GM21526 (cell line): ENCODE results near the gene FARP1.

Experiments used
- ATAC-seq: cut with Tn5 transposase; IDR thresholded peaks from one replicate; pipeline ENCODE4 v1.9.1; 2021; ENCODE audit warnings: moderate library complexity; ENCODE audit not compliant: unreplicated experiment, low FRiP score

Gene FARP1

DNA sequence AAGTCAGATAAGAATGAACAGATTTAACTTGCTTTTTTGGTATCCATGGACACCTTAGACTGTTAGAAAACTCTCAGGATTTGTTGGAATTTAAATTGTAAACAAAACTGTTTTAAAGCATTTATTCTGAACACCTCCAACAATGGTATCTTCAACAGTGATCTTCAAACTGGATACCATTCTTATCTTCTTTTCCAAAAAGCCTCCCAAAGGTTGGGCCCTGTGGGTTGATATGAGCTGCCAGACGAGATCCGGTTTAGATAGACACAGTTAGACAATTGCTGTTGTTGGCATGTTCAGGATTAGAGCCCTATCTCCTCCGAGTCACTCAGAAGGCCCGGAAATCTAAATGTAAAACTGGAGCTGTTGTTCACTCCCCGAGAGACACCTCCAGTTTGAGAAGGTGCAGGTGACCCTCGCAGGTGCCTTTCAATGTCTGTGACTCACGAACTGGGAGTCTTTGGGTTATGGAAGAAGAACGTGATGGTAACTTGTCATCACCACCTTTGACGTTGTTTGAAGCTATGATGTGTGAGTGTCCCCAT is 177.7 kb downstream of the FARP1 start:
- ATAC-seq: no peak

DNA sequence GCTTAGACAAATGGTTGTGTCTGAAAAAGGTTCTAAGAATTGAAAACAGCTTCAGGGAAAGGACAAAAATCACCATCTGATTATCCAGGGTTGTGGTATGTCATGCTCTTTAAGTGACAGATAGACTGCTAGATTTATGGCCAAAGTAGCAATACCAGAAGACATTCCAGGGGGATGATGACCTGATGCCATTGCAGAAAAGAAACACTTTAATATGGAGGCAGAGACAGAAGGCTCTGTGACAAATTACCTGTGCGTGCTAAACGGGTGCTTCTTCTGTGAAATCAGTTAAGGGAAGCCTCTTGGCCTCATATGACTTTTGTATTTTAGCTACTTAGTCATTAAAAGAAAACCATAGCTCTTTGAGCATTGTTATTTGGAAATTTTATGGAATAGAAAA is 178.5 kb downstream of the FARP1 start:
- no peak for ATAC-seq

DNA sequence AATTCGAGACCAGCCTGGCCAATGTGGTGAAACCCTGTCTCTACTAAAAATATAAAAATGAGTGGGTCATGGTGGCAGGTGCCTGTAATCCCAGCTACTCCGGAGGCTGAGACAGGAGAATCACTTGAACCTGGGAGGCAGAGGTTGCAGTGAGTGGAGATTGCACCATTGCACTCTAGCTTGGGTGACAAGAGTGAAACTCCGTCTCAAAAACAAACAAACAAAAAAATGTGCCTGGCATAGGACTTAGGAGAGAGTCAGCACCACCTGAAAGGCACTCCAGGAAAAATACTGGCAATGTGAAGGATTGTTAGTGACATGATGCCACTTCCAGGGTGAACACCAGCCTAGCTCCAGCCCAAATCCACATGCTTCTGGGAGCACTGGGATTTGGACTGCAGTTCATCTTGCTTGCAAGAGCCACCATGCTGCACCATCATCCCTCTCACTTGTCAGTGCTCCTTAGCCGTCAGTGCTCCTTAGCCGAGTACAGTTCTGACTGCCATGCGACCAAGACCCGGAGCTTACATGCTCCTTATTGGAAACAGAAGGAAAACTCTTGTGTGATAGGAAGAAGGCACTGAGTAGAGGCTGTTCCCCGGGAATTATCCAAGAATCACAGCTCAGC is 179.3 kb downstream of the FARP1 start:
- ATAC-seq: no peak

DNA sequence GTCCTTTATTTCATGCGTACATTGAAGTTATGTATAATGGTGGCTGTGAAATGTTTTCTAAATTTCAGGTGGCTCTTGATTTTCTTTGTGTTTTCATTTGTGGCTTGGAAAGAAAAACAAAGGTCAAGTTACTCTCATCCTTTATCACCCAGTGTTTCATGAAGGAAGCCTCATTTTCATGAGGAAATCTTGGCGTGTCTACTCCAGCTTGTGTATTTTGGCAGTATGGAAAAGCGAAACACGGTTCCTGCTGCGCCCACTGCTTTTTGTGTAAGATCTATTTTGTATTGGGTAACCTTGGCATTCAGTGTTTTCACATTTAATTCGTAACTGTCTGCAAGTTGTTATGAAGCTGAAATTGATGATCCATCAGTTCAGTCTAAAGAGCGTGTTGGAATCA is 181.2 kb downstream of the FARP1 start:
- ATAC-seq: no peak

DNA sequence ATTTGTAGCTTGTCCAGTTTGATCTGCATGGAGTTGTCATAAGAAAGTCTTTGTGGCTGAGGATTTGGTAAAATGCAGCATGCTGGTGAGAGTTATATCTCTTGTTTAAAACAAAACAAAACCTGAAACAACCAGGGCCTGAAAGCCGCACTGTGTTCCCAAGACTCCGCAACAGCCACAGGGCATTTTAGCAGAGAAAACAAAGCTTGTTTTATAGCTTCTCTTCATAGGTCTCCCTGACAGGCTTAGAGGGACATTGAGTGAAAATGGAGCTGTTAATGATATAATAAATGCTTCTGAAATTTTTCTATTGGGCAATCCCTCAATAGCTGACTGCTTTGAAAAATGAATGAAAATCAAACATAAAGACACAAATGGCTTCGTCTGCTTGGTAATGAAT is 182.8 kb downstream of the FARP1 start:
- ATAC-seq: no peak

DNA sequence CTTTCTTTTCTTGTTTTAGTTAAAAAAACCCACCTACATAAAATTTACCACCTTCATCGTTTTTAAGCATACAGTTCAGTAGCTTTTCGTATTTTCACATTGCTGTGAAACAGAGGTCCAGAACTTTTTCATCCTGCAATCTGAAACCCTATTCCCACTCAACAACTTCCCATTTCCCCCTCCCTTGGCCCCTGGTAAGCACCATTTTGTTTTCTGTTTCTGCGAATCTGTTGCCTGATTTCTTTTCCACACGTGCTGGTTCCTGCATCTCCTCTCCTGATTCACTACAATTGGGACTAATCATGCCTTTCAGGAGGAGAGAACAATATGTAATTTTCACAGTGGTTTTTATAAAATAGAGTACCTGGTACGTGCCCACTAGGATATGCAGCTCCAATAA is 183.4 kb downstream of the FARP1 start:
- ATAC-seq: no peak

DNA sequence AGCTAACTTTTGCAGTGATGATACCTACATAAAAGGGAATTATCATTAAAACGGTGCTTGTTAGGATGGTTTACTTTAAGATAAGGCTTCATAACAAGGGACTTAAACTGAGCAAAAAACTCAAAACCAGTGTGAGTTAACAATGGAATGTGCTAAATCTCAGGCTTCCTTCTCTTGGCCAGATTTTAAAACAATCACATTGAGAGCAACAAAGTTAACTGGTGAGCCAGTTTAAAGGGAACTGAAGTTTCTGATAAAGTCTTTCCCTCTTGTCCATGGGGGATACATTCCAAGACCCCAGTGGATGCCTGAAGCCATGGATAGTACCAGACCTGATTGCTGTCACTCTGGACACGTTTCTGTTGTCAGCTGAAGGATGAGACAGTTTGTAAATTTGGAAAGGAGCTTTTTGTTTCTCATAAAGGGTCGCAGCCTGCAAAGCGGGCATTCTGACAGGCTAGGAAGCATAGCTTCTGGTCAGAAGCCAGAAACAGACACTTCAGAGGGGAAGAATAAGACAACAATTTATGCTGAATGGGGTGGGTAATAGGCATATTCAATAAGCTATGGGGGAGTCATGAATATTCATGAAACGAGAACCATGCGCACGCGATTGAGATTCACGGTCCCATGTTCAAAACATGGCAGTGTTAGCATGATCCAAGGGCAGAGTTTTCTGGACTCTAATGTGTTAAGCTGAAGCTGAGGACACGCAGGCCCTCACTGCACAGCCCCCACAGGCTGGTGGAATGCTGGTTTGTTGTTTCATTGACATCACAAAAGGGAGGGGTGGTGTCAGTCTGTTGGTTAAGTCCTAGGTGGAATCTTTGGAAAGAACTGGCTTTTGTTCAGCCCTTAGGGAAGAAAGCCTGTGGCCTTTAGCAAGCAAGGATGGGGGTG is 184.7 kb downstream of the FARP1 start:
- no peak for ATAC-seq

DNA sequence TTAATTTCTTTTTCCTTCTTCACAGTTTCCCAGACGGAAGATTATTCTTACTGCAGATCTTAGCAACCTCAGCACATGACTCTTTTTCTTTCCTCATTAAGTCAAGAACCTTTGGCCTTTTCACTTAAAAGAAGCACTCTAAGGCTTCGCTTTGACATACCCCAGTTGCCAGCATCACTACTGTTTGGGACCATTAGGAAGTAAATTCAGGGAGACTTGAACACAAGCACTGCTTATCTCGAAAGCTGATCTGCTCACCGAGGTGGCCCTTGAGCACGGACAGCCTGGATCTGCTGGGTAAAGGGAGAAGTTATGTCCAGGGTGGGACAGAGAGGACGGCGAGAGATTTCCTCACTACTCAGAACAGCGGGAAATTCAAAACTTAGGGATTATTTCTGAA is 185.6 kb downstream of the FARP1 start:
- ATAC-seq: no peak

DNA sequence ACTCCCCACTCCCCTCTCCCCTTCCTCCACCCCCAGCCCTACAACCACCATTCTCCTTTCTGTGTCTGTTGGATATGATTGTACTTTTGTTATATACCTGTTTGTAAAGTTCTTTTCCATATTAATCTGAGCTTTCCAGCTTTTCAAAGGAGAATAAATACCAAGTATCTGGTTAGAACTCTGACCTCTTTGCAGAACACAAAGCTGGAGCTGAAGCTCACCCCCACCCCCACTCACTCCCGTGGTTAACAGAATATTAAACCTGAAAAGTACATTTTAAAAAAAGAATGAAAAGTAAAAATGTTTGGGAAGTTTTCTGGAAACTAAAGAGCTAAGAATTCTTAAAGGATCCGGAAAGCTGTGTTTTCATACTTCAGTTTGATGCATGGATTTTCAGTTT is 189.3 kb downstream of the FARP1 start:
- no peak for ATAC-seq

DNA sequence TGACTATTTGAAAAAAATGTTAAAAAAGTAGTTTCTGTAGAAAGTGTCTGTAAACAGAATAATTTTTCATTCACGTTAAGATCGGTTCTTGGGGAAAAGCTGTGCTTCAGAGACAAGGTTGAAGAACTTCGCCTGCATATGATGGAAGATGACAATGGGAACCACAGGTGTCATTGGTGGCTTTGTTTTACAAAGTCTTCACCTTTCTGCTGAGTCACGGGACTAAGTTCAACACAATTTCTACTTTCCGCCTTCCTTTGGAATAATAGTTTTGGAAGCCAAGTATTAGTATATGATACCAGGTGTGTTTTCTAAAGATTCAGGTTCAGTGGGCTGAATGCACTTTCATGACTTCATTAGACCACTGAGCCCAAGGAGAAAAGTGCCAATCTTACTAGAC is 189.8 kb downstream of the FARP1 start:
- ATAC-seq: no peak

DNA sequence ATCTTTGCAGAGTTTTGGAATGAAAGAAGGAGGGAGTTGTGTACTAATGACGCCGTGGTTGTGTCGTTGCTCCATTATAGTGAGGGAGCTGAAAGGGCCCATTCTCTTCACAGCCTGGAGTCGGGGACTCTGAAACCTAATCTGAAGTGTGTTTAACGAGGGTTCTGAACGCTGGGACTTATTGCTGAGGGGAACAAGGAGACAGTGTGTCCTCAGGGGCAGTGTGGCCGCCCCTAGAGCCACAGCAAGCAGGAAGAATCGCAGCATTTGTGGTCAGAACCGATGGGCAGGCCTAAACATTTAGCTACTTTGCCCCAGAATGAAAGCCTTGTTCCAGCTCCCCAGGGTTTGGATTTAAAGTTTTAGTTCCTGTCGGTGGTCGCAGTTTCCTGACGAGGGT is 190.6 kb downstream of the FARP1 start:
- ATAC-seq: no peak

DNA sequence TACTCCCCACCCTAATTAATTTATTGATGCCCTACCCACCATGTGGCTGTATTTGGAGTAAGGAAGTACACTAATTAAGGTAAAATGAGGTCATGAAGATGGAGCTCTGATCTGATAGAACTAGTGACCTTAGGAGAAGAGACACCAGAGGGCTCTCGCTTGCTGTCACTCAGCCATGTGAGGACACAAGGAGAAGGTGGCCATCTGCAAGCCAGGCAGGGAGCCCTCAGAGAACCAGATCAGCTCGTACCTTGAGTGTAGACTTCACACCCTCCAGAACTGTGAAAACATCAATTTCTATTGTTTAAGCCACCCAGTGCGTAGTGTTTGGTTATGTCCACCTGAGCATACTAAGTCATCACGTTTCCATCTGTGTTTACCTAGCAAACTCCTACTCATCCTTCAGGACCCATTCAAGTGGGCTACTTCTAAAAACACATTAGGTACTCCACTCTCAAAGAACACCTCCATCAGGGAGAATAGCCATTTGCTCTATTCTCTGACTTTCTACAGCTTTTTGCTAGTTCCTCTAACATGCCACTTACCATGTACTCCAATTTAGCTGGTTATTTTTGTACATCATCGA is 191.8 kb downstream of the FARP1 start:
- no peak for ATAC-seq

DNA sequence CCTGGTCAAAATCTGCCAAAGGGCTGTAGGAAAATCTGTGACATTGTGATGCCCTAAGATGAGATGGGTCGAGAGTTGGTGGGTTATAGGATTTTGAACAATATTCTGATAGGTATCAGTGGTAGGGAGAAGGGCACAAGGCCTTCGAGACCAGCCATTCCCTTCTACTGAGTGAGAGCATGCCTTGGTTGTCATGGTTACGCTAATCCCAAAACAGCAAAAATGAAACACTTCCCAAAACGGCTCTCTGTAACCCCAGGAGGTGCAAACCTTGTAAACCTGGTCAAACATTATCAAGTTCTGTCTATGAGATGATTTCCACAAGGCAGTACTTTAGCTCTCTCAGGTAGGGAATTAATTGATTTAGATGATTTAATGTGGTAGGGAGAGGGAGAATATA is 192.8 kb downstream of the FARP1 start:
- ATAC-seq: no peak

DNA sequence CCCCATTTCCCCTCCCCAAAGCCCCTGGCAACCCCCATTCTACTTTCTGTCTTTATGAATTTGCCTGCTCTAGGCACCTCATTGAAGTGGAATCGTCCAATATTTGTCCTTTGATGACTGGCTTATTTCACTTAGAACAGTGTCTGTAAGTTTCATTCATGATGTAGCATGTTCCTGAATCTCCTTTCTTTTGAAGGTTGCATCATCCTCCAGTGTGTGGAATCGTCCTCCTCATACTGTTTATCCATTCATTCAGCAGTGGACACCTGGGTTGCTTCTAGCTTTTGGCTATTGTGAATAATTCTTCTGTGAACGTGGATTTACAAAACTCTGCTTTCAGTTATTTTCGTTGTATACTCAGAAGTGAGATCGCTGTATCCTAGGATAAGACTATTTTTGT is 195.4 kb downstream of the FARP1 start:
- ATAC-seq: no peak

DNA sequence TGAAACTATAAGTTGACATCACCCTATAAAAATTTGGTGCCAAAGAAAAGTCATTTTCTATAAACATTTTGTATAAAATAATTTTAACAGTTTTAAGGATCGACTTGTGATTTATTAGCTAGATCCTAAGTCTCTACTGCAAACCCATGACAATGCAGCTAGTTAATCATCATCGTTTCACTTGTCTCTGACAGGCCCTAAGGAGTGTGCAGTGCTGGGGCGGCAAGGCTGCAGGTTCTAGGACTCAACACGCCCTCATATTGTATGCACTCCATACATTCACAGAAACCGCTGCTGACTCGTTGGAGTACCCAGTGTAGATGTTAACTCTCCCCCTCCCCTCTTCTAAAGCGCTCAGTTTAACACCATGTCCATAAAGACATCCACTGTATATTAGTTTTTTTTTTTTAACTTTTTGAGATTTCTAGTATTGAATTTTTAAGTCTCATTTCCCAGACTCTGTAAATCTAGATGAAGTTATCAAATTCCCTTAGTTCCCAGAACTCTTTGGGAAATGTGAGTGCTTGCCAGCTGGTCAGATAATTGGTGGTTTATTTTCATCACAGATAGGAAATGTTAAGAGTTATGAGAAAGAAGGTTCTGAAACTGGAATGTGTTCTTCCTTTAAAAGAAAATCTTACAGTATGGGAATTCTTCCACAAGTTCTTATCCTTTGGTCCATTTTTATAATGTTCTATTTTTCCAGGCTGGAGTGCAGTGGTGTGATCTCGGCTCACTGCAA is 197.0 kb downstream of the FARP1 start:
- no peak for ATAC-seq

DNA sequence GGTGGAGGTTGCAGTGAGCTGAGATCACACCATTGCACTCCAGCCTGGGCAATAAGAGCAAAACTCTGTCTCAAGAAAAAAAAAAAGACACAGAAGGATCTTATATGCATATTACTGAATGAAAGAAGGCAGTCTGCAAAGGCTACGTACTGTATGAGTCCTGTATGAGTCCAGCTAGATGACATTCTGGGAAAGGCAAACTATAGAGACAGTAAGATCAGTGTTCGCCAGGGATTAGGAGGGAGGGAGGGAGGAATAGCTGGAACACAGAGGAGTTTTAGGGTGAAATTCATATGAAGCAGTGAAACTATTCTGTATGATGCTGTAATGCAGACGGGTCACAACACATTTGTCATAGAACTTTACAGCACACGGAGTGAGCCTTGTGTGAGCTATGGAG is 200.1 kb downstream of the FARP1 start:
- no peak for ATAC-seq

DNA sequence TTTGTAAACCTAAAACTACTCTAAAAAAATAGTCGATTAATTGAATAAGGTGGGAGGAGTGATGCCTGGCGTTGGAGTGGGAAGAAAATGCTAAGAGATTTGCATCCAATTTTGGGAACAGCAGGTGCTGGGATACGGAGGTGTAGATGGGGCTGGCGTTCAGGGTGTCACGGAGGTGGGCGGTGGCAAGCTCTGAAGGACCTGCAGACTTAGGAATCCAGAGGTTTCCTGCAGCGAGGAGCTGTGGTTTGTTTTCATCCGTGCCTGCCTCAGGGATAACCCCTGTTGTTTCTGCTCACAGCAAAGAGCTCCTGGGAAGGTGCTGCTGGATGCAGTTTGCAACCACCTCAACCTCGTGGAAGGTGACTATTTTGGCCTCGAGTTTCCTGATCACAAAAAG is 200.6 kb downstream of the FARP1 start:
- ATAC-seq: no peak

DNA sequence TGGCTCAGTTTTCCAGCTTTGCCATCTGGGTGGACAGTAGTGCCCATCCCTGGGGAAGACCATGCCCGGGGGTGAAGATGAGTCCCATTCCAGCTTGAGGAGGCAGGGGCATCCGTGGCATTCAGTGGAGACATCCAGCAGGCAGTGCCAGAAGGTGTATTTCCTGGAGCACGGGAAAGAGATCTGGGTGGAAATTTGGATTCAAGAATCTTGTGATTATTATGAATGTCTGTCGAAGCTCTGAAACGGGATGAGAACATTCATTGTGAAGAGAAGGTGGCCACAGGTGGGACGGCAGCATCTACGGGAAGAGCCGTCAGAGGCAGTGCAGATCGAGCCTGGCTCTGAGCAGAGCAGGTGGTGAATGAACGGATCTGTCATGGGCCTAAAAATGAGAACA is 201.5 kb downstream of the FARP1 start:
- no peak for ATAC-seq

DNA sequence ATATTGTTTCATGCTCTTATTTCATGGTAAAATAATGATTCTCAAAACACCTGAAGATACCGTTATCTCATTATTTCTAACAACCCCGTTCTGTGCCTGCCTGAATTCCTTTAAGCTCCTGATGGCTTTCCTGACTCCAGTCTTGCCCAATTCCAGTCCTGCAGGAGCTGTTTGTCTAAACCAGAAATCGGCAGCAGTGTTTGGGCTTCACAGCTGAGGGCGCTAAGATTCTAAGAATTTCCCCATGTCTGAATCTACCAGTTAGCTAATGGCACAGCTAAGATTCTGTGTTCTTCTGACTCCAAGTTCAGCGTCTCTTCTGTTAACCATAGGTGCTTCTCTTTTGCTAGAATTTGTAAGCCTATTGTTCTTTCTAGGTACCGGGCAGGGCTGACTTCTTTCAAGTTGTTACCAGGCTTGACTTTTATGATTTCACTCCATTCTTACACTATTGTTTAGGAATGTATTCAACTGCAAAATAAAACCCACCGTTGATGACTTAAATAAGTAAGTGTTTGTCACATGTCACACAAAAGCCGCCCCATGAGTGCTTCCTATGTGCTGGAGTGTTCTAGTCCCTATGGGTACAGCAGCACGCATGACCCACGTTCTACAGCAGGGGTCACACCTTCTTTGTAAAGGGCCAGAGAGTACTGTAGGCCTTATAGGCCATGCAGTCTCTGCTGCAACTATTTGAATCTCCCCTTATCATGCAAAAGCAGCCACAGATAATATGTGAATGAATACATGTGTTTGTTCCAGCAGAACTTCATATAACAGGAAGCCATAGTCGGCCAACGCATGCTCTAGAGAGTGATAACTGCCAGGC is 202.4 kb downstream of the FARP1 start:
- ATAC-seq: no peak
